CD4-positive, alpha-beta T cell treated with Interleukin-4 for 1 hour (primary cell): ENCODE data around the gene RYK.
"Not testable (repeated sequence)": the region's sequence is repeated elsewhere in the genome, so short reads cannot be mapped to it uniquely, and the experiment has no call there.

Source experiments
- DNase-seq, 2 donors: peaks; one replicate each; pipeline ENCODE4 v3.0.0-alpha.2; 2020 to 2022

RYK gene

GRCh38 chr3:134250717-134251220 is at the start of gene RYK:
Gene RYK (minus strand): TSS chr3:134250859. CDS start chr3:134250654, 205 bp downstream.
- DNase-seq: peak; percentile 75 to 78

GRCh38 chr3:134299888-134300206 is 49.2 kb upstream of the RYK start:
- DNase-seq: no peak

DNA sequence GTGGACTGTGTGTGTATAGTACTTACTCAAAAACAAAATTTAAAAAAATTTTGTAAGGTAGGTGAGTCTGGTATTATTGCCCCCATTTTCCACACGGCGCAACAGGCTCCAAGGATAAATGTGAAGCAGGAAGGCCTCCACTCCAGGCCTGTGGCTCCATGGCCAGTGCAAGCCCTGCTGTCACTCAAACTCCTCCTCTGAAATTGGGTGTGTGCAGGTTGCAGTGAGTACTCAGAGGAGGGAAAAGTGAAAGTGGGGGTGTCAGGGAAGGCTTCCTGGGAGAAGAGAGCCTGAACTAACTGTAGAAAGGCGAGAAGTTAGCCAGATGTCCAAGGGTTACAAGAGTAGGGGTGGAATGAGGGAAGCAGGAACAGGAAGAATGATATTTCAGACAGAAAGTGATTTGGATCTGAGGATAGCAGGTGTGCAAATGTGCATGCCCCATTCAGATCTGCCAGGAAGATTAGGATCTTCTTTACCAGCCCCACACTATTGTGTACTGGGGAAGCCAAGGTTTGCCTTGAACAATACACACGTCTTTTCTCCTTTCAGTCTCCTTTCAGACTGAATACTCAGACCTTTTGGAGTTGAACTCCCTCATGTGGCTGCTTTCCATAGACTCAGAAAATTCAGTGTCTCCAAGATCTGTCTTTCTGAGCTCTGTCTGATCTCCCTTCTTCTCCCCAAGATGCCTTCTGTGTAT is 48.7 kb upstream of the RYK start:
- DNase-seq: no peak

- no peak for DNase-seq
Observed at GRCh38 chr3:134298249-134298648, 47.6 kb upstream of the RYK start.

DNA sequence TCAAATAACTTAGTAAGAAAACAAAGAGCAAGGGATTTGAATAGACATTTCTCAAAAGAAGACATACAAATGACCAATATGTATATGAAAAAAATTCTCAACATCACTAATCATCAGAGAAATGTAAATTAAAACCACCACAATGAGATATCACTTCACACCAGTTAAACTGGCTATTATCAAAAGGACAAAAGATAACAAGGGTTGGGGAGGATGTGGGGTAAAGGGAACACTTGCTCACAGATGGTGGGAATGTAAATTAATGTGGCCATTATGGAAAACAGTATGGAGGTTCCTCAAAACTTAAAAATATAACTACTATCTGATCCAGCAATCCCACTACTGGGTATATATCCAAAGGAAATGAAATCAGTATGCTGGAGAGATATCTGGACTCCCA is 46.0 kb upstream of the RYK start:
- no peak for DNase-seq

DNA sequence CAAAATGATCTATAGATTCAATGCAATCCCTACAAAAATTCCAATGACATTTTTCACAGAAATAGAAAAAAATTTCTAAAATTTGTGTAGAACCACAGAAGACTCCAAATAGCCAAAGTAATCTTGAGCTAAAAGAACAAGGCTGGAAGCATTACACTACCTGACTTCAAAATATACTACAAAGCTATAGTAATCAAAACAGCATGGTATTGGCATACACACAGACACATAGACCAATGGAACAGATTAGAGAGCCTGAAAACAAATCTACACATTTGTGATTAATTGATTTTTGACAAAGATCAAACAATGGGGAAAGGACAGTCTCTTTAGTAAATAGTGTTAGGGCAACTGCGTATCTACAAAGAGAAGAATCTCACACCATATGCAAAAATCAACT is 45.3 kb upstream of the RYK start:
- DNase-seq: no peak

GRCh38 chr3:134294302-134295280 is 43.9 kb upstream of the RYK start:
- peak; percentile 51 to 76 for DNase-seq

GRCh38 chr3:134291319-134292254 is 40.9 kb upstream of the RYK start:
- no peak for DNase-seq

- DNase-seq: no peak
Observed at GRCh38 chr3:134287512-134287911, 36.9 kb upstream of the RYK start.

- DNase-seq: no peak
Observed at GRCh38 chr3:134284438-134284837, 33.8 kb upstream of the RYK start.

GRCh38 chr3:134282659-134283047 is 32.0 kb upstream of the RYK start:
- DNase-seq: no peak

DNA sequence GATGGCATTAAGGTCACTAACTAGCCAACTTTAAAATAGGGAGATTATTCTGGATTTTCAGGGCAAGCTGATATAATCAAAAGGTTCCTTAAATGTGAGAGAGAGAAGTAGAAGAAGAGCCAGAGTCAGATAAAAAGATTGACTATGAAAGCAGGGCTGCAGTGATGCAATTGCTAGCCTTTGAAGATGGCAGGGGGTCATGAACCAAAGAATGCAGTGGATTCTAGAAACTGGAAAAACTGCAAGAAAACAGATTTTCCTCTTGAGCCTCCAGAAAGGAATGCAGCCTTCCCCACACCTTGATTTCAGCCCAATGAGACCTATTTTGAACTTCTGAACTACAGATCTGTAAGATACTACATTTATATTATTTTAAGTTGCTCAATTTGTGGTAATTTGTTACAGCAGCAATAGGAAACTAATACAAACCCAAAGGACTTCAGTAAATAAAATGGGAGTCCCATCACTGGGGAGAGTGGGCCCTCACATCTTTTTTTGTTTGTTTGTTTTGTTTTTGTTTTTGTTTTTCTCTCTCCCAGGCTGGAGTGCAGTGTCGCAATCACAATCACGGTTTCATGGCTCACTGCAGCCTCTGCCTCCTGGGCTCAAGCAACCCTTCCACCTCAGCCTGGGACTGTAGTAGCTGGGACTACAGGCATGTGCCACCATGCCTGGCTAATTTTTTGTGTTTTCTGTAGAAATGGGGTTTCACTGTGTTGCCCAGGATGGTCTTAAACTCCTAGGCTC is 31.4 kb upstream of the RYK start:
- no peak for DNase-seq

- no peak for DNase-seq
Observed at GRCh38 chr3:134279466-134279865, 28.8 kb upstream of the RYK start.

DNA sequence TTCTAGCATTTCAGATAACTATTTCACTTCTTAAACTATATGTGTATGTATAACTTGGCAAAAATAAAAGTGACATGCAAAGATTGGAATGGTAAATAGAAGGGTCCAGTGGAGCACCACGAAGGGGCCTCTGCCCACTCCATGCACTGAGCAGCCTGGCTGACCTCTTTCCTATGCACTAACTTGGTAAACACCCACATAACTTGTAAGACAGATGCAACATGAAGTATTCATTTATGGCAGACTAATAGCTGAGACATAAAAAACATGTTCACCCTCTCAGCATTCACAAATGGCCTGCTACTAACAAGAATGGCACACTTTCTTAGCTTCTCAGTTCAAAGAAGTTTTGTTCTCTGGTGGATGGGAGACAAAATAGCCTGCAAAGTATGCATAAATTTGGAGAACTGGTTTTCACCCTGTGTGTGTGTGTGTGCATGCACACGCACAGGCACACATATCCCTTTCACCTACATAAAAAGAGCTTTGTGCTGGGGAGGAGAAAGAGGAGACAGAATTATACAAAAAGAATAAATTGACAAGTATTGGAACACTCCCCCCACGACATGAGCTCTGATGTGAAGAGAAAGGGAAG is 26.5 kb upstream of the RYK start:
- DNase-seq: no peak

- no peak for DNase-seq
Observed at GRCh38 chr3:134276086-134276485, 25.4 kb upstream of the RYK start.

DNA sequence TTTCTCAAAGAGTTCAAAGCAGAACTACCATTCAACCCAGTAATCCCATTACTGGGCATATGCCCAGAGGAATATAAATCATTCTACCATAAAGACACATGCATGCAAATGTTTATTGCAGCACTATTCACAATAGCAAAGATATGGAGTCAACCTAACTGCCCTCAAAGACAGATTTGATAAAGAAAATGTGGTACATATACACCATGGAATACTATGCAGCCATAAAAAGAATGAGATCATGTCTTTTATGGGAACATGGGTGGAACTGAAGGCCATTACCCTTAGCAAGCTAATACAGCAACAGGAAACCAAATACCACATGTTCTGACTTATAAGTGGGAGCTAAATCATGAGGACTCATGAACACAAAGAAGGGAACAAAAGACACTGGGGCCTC is 24.5 kb upstream of the RYK start:
- DNase-seq: not testable (repeated sequence)

- DNase-seq: no peak
Observed at GRCh38 chr3:134274571-134274970, 23.9 kb upstream of the RYK start.

DNA sequence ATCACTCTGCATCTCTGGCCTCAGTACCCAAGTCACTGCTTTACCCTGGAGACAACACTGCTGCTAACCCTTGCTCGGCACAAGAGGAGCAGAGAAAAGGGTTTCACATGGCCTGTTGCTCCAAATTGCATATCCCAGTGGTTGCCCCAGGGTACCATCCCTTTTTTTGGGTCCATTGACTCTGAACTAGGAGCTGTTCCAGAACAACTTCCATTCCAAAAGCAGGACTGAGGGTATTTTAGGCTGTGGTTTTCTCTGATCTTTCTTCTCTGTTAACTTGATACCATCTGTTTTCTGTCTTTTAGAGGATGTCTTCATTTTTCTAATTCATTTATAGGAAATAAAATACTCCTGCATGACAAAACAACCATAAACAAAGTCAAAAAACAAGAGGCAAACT is 17.3 kb upstream of the RYK start:
- no peak for DNase-seq

- no peak for DNase-seq
Observed at GRCh38 chr3:134260987-134261386, 10.3 kb upstream of the RYK start.

DNA sequence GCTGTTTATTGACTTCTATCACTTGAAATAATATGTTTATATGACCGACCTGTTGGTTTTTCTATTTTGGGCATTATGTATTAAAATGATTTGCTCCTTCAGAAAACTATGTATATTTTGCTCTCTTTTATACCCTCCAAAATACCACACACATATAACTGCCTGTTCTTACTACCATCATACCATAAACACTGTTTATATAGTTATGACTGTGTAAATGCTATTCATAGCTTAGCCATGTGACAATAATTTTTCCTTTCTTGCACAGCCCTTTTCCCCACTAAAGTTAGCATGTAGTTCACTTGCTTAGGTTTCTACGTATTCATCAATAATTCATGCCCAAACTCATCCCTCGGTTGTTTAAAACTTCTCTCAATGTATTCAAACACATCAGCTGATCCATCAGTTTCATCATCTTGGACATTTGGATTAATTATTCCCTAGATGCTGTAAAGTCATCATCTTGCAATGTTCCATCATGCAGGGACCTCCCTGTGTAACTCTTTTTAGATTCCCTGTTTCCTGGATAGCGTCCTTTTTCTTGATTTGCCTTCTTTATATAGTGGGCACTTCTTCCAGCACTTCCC is 8.2 kb upstream of the RYK start:
- DNase-seq: no peak

DNA sequence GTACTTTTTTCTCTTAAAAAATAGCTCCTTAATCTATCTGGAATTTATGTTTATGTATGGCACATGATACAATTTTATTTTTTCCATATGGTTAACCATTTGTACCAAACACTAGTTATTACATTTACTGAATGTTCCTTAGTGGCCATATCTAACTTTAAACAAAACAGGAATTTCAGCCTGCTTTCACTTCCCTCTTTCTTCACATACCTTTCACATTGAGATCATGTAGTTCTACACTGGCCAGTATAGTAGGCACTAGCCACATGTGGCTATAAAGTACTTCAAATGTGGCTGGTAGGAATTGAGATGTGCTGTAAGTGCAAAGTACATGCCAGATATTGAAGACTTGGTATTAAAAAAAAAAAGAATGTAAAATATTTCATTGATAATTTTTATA is 4.7 kb upstream of the RYK start:
- no peak for DNase-seq
